SK-N-SH treated with all-trans-retinoic acid at 6 μM for 48 hours (cell line): ENCODE measurements around the gene THRAP3.

ENCODE experiments used
- BACH2 ChIP-seq: fragments of 250-450 bp; sonication (Bioruptor Pico); IDR thresholded peaks from 2 replicates; pipeline ENCODE4 v1.9.0; 2021; ENCODE audit warnings: mild to moderate bottlenecking, borderline replicate concordance
- CSRNP3 ChIP-seq: fragments of 250-450 bp; sonication (Bioruptor Pico); IDR thresholded peaks from 2 replicates; pipeline ENCODE4 v1.5.1; 2021; ENCODE audit warnings: mild to moderate bottlenecking, moderate library complexity
- ESRRG ChIP-seq: fragments of 250-450 bp; sonication (Bioruptor Pico); IDR thresholded peaks from 2 replicates; pipeline ENCODE4 v1.6.1; 2021; ENCODE audit warnings: mild to moderate bottlenecking
- PATZ1 ChIP-seq: fragments of 250-450 bp; sonication (Bioruptor Pico); IDR thresholded peaks from 2 replicates; pipeline ENCODE4 v1.8.0; 2020; ENCODE audit warnings: mild to moderate bottlenecking, moderate library complexity, borderline replicate concordance
- POU6F1 ChIP-seq: fragments of 250-450 bp; sonication (Bioruptor Pico); IDR thresholded peaks from 2 replicates; pipeline ENCODE4 v1.8.0; 2021; ENCODE audit warnings: low read depth, mild to moderate bottlenecking, moderate library complexity, borderline replicate concordance
- RARB ChIP-seq: fragments of 250-450 bp; sonication (Bioruptor Pico); IDR thresholded peaks from 2 replicates; pipeline ENCODE4 v1.8.0; 2021; ENCODE audit warnings: mild to moderate bottlenecking, moderate library complexity
- TCF4 ChIP-seq: fragments of 250-450 bp; sonication (Bioruptor Pico); IDR thresholded peaks from 2 replicates; pipeline ENCODE4 v1.8.0; 2021; ENCODE audit warnings: mild to moderate bottlenecking, moderate library complexity, borderline replicate concordance
- ZC3H10 ChIP-seq: fragments of 250-450 bp; sonication (Bioruptor Pico); IDR thresholded peaks from 2 replicates; pipeline ENCODE4 v1.5.1; 2021; ENCODE audit warnings: mild to moderate bottlenecking, moderate library complexity
- ZFP3 ChIP-seq: fragments of 250-450 bp; sonication (Bioruptor Pico); IDR thresholded peaks from 2 replicates; pipeline ENCODE4 v1.5.0; 2020; ENCODE audit warnings: mild to moderate bottlenecking, moderate library complexity
- ZFP30 ChIP-seq: fragments of 450-650 bp; formaldehyde crosslinking; IDR thresholded peaks from 2 replicates; pipeline ENCODE4 v1.5.0; 2022; ENCODE audit warnings: mild to moderate bottlenecking, moderate library complexity
- ZNF70 ChIP-seq: fragments of 450-650 bp; formaldehyde crosslinking; IDR thresholded peaks from 2 replicates; pipeline ENCODE4 v1.5.0; 2020; ENCODE audit warnings: mild to moderate bottlenecking, moderate library complexity

- TF ChIP-seq ZFP3 = no peak
- TF ChIP-seq RARB (CRISPR knock-in tag) = no peak
- no peak for TF ChIP-seq ZNF70 (CRISPR knock-in tag)
- no peak for TF ChIP-seq ZFP30 (CRISPR knock-in tag)
- TF ChIP-seq BACH2 (CRISPR knock-in tag) = no peak
- no peak for TF ChIP-seq TCF4 (CRISPR knock-in tag)
- no peak for TF ChIP-seq ZC3H10 (CRISPR knock-in tag)
- TF ChIP-seq CSRNP3 (CRISPR knock-in tag) = no peak
- no peak for TF ChIP-seq PATZ1 (CRISPR knock-in tag)
- no peak for TF ChIP-seq POU6F1 (CRISPR knock-in tag)
- TF ChIP-seq ESRRG (CRISPR knock-in tag) = no peak
Observed at GRCh38 chr1:36225283-36225899, 1.1 kb downstream of the THRAP3 start.
